ENCODE measurements around the gene ADRM1.

DNA sequence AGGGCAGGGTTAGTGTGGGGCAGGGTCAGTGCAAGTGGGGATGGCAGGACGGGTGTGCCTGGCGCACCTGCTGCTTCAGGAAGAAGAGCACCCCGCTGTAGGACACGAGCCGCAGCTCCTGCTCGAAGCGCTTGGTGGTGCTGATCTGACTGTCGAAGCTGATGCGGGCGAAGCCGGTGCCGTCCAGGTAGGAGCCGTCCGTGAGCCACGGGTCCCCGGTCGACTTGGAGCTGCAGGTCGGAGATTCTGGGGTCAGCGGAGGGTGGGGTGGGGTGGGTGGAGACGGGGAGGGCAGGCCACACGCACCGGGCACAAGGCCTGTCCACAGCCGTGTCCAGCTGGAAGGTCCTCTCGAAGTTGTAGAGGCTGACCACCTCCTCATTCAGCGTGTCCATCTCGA lies 10.2 kb downstream of the ADRM1 start:
- TF ChIP-seq, protein P1, sequence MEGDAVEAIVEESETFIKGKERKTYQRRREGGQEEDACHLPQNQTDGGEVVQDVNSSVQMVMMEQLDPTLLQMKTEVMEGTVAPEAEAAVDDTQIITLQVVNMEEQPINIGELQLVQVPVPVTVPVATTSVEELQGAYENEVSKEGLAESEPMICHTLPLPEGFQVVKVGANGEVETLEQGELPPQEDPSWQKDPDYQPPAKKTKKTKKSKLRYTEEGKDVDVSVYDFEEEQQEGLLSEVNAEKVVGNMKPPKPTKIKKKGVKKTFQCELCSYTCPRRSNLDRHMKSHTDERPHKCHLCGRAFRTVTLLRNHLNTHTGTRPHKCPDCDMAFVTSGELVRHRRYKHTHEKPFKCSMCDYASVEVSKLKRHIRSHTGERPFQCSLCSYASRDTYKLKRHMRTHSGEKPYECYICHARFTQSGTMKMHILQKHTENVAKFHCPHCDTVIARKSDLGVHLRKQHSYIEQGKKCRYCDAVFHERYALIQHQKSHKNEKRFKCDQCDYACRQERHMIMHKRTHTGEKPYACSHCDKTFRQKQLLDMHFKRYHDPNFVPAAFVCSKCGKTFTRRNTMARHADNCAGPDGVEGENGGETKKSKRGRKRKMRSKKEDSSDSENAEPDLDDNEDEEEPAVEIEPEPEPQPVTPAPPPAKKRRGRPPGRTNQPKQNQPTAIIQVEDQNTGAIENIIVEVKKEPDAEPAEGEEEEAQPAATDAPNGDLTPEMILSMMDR (conservative IDR thresholded peaks at IDR 0.05): no peak
- no peak for TF ChIP-seq EZH2 (IDR thresholded peaks at IDR 0.05; ENCODE audit: low read depth)

Data from PC-9 (cell line).